Esophagus muscularis mucosa (tissue), 4 donors: Measurements from ENCODE around the gene GATAD2B.

ENCODE experiments used
- CTCF ChIP-seq, 3 experiments: fragments of 200-600 bp in 2 of 3; fragments of 450-650 bp in 1 of 3; sonication (generic) in 2 of 3; IDR thresholded peaks; one replicate each; pipeline ENCODE4 v1.5.1; 2017 to 2019; ENCODE audit warnings: antibody characterized with exemption in 3 of 3, mild to moderate bottlenecking in 2 of 3, moderate library complexity in 1 of 3
- EP300 ChIP-seq: sonication (generic); formaldehyde crosslinking; IDR thresholded peaks from one replicate; pipeline ENCODE4 v1.6.1; 2017; ENCODE audit warnings: antibody characterized with exemption
- POLR2A ChIP-seq: fragments of 450-650 bp; IDR thresholded peaks from one replicate; pipeline ENCODE4 v1.6.1; 2017; ENCODE audit warnings: antibody characterized with exemption, moderate library complexity, mild to moderate bottlenecking, low read depth
- POLR2AphosphoS5 ChIP-seq, 2 donors: sonication (generic); formaldehyde crosslinking; IDR thresholded peaks; one replicate each; pipeline ENCODE4 v1.6.1; 2017; ENCODE audit warnings: antibody characterized with exemption in 2 of 2

DNA sequence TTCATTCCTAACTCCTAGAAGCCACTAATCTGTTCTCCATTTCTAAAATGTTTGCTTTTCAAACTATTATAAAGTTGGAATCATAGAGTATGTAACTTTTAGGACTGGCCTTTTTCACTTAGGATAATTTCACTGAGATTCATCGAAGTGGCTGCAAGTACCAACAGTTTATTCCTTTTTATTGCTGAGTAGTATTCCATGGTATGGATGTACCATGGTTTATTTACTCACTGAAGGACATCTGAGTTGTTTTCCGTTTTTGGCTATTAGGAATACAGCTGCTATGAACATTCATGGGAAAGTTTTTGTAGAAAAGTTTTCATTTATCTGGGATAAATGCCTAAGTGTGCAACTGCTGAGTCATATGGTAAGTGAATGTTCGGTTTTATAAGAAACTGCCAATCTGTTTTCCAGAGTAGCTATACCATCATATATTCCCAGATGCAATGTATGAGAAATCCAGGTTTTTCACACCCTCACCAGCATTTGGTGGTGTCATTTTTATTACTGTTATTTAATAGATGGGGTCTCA is 81.2 kb downstream of the GATAD2B start:
- TF ChIP-seq CTCF (IDR thresholded peaks at IDR 0.05) = no peak
- no peak for TF ChIP-seq POLR2A
- no peak for TF ChIP-seq EP300
- TF ChIP-seq POLR2AphosphoS5 (IDR thresholded peaks at IDR 0.05) = no peak
